ENCODE results near the gene SETSIP.
"Not testable (repeated sequence)": the region's sequence is repeated elsewhere in the genome, so short reads cannot be mapped to it uniquely, and the experiment has no call there.

The SETSIP gene

DNA sequence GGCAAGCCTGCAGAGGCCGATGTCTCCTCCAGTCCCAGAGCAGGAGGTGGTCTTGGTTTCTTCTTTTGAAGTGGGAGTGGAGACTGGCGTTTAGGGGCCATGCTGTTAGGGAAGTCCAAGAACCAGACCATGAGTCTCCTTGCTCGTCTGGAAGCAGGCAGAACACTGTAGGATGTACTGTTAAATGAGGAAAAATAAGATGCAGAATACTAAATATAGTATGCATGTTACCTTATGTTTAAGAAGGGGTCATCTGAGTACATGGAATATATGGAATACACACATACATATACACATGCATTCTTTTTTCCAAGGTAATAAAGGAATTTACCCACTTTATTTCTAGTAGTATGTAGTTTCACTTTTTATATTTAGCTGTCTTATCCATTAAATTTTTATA lies at the start of gene SETSIP:
TSS of gene SETSIP (minus strand) at position 101 of the 400 bp plus-strand sequence. CDS start at position 101, 0 bp downstream.
- no peak for DNase-seq

- no peak for DNase-seq
These were observed 48.7 kb upstream of the SETSIP start for GRCh38 chr1:92123868-92124267.

DNA sequence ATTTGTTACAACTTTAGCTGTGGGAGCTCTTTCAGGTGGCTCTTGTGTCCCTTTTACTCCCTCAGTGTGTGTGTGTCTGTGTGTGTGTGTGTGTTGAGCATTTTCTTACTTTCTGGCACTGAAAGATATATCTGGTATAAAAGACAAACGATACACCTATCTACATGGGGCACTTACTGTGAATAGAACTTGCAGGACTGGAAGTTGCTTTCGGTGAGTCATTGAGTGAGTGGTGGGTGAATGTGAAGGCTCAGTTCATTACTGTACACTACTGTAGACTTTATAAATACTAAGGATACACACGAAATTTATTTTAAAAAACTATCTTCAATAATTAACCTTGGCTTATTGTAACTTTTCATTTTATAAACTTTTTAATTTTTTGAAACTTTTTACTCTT lies 43.6 kb upstream of the SETSIP start:
- DNase-seq, result no peak

GRCh38 chr1:92117526-92117925 lies 42.3 kb upstream of the SETSIP start:
- DNase-seq, result no peak

GRCh38 chr1:92108631-92109030 lies 33.4 kb upstream of the SETSIP start:
- no peak for DNase-seq

GRCh38 chr1:92105546-92106081 lies 30.4 kb upstream of the SETSIP start:
- DNase-seq, result no peak

DNA sequence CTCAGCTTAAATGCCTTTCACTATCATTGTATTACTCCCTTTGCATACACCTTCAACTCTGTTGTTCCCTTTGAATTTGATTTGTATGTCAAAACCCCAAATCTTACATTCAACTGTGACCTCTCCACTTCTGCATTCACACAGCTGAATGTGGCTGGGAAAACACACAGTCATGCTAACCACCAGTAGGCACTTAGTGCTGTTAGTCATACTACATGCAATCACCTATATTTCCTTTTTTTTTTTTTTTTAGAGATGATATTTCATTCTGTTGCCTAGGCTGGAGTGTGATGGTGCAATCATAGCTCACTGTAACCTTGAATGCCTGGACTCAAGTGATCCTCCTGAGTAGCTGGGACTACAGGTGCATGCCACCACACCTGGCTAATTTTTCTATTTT lies 21.1 kb upstream of the SETSIP start:
- no peak for DNase-seq

- DNase-seq, result no peak
These were observed 20.7 kb upstream of the SETSIP start for GRCh38 chr1:92095874-92096273.

GRCh38 chr1:92094595-92094994 lies 19.4 kb upstream of the SETSIP start:
- no peak for DNase-seq

DNA sequence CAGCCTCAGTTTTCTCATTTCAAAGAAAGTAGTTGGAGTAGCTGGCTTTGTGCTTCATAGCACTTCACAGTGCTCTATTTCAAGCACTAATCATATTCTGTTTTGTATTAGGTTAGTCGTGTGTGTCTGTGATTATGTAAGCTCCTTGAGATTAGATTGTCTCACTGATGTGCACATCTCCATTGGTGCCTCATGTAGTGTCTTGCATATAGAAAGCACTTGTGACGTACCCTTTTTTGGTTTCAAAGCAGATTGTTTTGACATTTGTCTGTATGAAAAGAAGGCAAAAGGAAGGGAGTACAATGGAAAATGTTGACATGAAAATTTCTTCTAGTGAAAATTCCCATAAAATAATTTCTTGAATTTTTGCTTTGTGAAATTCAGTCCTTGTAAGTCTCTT lies 18.9 kb upstream of the SETSIP start:
- no peak for DNase-seq

GRCh38 chr1:92091625-92092024 lies 16.4 kb upstream of the SETSIP start:
- no peak for DNase-seq

GRCh38 chr1:92087542-92087941 lies 12.3 kb upstream of the SETSIP start:
- no peak for DNase-seq

- no peak for DNase-seq
These were observed 10.5 kb upstream of the SETSIP start for GRCh38 chr1:92085727-92086126.

- no peak for DNase-seq
These were observed 9.4 kb upstream of the SETSIP start for GRCh38 chr1:92084651-92085050.

DNA sequence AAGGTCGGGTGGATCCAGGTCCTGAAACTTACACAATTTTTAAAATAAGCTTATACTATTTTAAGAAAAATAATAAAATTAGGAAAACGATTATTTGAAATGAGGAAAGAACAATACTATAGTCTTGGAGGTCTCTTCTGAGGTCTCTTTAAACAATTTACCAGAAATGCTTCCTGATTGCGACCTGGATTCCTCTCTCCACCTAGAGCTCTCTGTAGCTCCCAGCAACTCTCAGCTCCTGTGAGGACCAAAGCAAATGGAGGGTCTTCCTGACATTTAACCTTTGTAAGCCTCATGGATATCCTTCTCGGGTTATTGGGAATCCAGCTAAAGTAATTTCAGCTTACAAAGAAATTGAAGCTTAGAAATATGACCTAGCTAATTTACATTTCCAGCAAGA lies 5.8 kb upstream of the SETSIP start:
- DNase-seq, result no peak

- peak; percentile 63 for DNase-seq
These were observed 5.1 kb upstream of the SETSIP start, which contains the start of gene BTBD8 for GRCh38 chr1:92080128-92080985. Gene BTBD8 (plus strand): TSS chr1:92080345. CDS start chr1:92080572, 227 bp downstream.

- DNase-seq, result no peak
These were observed 4.2 kb upstream of the SETSIP start for GRCh38 chr1:92079441-92079840.

GRCh38 chr1:92078077-92078476 lies 2.9 kb upstream of the SETSIP start:
- DNase-seq, result not testable (repeated sequence)

- no peak for DNase-seq
These were observed 1.2 kb upstream of the SETSIP start for GRCh38 chr1:92076363-92076762.

DNA sequence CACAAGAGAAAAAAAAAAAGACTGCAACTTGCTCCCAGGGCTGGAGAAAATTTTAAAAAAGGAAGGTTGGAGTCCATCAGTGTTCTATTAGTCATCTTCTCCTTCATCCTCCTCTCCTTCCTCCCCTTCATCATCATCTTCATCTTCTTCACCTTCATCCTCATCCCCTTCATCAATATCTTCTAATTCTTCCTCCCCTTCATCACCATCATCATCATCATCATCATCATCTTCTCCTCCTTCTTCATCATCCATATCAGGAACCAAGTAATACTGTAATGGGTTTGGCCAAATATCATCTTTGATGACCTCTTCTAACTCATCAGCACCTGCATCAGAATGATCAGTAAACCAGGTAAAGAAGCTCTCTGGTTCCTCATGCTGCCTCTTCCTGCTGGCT lies 765 bp downstream of the SETSIP start:
- DNase-seq, result not testable (repeated sequence)

DNA sequence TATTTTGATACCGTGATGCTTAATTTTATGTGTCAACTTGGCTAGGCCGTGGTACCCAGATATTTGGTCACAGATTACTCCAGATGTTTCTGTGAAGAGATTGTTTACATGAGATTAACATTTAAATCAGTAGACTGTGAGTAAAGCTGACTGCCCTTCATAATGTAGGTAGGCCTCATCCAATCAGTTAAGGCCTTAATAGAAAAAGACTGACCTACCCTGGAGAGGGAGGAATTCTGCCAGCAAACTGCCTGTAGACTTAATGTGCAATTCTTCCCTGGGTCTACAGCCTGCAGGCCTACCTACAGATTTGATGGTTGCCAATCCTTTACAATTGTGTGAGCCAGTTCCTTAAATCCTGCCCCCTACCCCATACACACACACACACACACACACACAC lies 4.3 kb downstream of the SETSIP start:
- no peak for DNase-seq

- no peak for DNase-seq
These were observed 8.9 kb downstream of the SETSIP start for GRCh38 chr1:92066321-92066720.

DNA sequence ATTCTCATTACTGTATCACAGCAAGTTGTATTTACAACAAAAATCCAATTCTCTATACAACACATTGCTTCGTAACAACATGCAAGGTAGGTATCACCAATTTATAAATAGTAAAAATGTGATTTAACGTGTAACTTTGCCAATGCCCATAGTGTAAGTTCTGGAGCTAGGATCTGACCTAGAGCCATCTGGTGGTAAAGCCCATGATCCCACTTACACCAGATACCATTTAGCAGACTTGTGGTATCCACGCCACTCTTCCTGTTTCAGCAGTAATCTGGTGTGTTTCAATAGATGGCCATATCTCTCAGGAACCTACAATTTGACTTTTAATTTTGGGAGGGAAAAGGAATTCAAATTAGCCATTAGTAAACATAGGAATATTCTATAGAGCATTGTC lies 10.2 kb downstream of the SETSIP start:
- DNase-seq, result no peak

GRCh38 chr1:92051948-92052347 lies 23.3 kb downstream of the SETSIP start:
- DNase-seq, result no peak
